GM12892 (cell line): Measurements from ENCODE around the gene ARFGEF3.

Source experiments
- DNase-seq: peaks from one replicate; pipeline ENCODE4 v3.0.0; 2011; ENCODE audit not compliant: insufficient read length
- FAIRE-seq: peaks from 2 replicates; lab custom pipeline; 2011; peaks lifted over from hg19 to GRCh38; lab: Jason Lieb, UNC
- POLR2A ChIP-seq: IDR thresholded peaks from 2 replicates; pipeline ENCODE4 v1.6.1; 2011; ENCODE audit warnings: low read depth, low read length, control low read depth
- POLR2AphosphoS5 ChIP-seq: IDR thresholded peaks from 2 replicates; pipeline ENCODE4 v1.6.1; 2011; ENCODE audit warnings: low read depth, low read length, control low read depth
- TAF1 ChIP-seq: IDR thresholded peaks from 2 replicates; pipeline ENCODE4 v1.6.1; 2011; ENCODE audit warnings: low read depth, mild to moderate bottlenecking, control low read depth, low read length, borderline replicate concordance

ARFGEF3 gene

DNA sequence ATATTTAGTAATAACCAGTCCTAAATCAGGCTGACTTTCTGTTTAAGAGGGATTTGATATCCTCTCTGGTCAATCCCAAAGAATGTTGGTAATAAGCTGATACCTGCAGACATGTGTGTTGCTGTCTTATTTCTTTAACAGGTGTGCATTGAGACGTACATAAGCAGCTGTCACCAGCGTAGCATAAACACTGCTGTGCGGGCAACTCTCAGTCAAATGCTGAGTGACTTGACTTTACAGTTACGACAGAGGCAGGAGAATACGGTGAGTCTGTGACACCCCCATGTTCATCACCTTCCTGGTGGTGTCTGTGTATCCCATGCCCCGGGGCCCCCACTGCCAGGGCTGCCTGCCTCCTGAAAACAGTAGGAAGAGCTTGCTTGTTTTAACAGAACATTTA, 76.6 kb downstream of the ARFGEF3 start:
- no peak for DNase-seq
- TF ChIP-seq TAF1 (no peak), POLR2A (no peak), POLR2AphosphoS5 (no peak)
- no peak for FAIRE-seq

DNA sequence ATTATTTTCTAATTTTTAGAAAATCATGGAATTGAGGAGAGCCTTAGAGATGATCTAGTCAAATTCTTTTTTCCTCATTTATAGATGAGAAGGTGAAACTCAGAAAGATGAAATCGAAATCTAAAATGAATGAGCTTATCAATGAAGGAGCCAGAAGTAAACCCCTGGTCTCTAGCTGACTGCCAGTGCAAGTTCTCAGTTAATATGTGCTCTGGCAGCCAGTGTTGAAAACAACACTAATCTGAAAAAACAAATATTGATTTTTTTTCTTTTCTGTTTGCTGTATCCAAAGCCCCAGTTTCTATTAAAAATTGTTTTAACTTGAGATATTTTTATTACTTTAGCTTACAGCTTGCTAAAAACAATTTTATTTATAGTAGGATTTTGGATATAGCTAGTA, 78.0 kb downstream of the ARFGEF3 start:
- DNase-seq (no peak), FAIRE-seq (no peak)
- TF ChIP-seq POLR2AphosphoS5, result no peak
- TF ChIP-seq POLR2A, result no peak
- TF ChIP-seq TAF1, result no peak

DNA sequence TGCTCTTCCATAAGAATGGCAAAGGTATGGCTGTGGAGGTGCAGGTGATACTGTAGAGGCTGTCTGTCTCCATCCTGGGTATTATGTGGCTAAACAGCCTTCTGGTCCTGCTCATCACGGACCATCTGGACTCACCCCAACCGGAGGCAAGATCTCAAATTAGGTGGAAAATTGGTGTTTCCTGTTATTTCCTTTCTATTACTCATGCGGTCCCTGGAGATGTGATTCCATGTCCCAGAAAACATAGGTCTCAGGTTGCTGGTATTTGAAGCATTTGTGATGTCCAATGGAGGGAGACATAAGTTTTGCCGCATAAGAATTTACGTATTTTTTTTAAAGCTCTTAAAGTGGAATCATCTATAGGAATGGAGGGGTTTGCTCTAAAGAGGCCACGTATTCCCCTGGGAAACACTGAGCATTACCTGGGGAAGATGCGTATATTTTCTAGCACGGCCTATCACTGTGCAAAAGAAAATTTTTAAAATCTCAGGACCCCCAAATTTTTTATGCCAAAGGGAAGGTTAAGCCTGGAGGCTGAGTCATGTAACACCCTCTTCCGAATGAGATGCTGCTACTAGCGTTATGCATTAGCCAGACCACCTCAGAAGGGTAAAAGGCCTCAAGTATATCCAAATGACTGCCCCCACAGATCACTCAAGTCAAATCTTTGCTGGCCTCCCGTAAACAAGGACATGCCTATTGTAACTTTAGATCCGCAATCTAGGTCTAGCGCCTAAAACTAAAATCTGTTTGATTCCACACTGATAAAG, 78.9 kb downstream of the ARFGEF3 start:
- TF ChIP-seq TAF1 (no peak), POLR2AphosphoS5 (no peak), POLR2A (no peak)
- DNase-seq, result no peak
- no peak for FAIRE-seq

DNA sequence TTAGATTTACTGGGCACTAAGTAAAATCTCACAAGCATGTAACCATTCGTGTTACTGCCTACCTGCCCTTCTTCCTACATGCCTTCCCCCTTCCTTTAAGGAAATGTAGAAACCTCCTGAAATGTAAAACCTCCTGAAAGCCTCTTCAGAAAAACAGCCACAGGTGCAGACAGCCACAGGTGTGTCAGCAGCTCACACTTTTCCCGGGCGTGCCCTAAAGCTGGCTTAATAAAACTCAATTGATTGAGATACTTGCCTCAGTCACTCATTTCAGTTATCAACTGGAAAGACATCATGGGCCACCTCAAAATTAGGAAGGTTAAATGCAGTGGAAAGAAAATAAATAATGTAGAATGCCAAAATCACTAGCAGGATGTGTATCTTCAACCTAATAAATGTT, 79.6 kb downstream of the ARFGEF3 start:
- DNase-seq, result no peak
- no peak for FAIRE-seq
- TF ChIP-seq POLR2A, result no peak
- no peak for TF ChIP-seq TAF1
- TF ChIP-seq POLR2AphosphoS5, result no peak

DNA sequence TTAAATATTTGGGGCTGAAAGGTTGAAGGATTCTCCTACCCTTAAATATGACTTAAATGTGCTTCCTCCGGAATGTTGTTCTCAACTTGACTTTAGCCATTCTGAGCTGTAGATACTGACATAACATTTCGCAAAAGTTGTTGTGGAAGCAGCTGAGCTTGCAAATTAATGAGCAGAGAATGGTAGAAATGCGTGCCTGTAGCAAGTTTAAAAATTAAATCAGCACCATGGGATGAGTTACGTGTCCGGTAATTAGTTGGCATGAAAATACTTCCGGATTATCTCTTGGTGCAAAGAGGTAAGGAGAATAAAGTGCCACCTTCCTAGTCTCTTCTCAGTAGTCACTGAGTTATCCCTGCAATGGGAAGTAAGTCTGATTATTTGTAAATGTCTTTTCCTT, 80.2 kb downstream of the ARFGEF3 start:
- no peak for FAIRE-seq
- no peak for TF ChIP-seq POLR2AphosphoS5
- TF ChIP-seq POLR2A, result no peak
- TF ChIP-seq TAF1, result no peak
- DNase-seq, result no peak

DNA sequence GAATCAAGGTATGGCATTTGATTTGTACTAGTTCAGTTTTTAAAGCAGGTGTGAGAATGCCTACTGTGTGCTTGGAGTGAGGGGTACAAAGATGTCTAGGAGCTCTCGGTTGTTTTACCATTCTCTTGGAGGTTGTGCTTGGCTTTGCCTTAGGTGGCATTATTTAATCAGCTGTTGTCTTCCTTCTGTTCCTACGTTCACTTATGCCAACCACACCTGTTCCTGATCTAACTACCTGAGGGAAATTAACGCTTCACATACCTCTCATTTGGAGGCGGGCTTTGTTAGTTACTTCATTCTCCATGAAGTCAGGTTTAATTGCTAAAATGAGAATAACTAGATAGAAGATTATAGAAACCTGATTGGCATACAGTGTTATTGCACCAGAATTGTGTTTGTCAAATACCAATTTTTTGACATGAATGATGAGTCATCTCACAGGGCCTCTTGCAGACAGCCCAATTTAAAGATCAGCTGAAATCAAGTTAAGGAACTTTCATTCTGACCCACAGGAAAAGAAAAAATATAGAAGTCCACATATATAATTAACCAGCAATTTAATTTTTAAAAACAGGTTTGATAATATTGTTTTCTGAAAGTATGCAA, 81.4 kb downstream of the ARFGEF3 start:
- TF ChIP-seq POLR2AphosphoS5 (no peak), TAF1 (no peak), POLR2A (no peak)
- FAIRE-seq (no peak), DNase-seq (no peak)

DNA sequence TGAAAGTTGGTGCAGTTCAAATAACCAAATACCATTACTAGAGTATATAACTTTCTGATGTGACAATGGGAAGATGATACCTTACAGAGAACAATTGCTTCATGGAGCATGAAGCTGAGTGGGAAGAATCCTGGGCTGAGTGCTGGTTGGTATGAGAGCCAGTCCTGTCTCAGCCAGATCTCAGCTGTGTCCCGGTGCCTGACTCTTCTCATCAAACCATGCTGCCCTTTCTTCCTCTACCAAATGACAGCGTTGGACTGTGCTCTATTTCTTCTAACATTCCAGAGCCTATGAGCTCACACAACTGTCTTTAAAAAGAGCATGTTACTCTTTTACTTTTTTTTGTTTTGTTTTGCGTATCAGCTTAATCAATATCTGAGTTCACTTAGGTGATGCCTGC, 84.0 kb downstream of the ARFGEF3 start:
- no peak for TF ChIP-seq POLR2A

DNA sequence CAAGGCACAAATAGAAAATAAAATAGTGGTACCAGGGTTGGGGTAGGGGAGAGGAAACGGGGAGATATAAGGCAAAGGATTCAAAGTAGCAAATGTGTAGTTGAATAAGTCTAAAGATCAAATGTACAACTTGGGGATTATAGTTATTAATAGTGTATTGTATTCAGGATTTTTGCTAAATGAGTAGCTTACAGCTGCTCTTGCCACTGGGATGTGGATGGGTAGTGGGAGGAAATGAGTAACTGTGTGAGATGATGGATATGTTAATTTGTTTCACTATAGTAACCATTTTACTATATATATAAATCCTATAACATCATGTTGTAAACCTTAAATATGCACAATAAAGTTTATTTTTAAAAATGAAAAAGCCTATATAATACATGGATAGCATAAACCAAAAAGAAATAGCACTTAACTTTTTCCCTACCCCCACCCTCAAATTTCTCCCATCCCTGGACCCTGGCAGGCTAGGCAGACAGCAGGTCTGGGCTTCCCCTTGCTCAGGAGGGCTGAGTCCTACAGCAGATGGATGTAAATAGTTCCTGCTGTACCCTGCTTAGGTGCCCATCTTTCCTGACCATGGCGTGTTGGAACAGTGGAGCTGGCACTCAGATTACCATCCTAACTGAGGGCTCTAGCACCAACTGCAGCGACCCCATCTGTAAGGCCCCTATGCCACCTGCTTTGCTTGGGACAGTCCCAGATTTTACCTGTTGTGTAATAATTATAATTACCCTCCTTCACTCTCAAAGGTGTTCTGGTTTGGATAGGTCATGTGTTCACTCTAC, 85.1 kb downstream of the ARFGEF3 start:
- TF ChIP-seq POLR2AphosphoS5 (no peak), TAF1 (no peak), POLR2A (no peak)
- DNase-seq (no peak), FAIRE-seq (no peak)

More for the DNA sequence above, 84.0 kb downstream of the ARFGEF3 start:
- DNase-seq (no peak), FAIRE-seq (no peak)

DNA sequence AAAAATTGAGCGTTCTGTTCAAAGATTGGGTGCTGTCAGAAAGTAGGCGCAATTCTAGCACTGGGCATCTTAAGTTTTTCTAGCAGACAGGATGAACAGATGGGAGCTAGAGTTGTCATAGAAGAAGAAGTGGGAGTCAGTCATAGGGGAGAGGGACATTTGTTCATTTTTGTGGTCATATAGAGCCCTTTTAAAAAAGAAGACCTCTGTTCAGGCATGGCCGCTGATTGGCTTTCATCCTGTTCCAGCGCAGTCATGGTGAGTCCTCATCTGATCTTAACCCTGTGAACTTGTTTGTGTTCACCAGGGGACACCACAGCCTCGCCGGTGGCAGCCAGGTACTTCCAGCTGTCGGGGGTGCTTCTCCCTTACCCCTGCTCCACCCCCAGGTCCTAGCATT, 86.3 kb downstream of the ARFGEF3 start:
- no peak for TF ChIP-seq POLR2AphosphoS5
- TF ChIP-seq POLR2A, result no peak
- no peak for TF ChIP-seq TAF1

DNA sequence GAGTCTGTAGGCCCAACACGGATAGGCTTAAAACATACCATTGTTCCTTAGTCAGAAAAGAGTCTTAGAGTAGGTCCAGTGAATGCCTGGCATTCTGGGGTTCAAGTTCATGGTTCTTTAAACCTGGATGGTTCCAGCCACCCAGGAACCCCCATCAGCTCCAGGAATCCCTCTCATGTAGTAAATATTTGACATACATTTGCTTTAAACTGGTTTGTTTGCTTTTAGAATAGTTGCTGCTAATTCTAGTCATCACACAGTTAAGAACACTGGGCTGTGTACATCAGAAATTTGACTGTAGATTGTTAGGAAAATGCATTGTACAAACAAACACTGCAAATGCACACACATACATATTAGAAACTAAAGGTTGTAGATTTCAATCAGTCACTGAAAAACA, 87.1 kb downstream of the ARFGEF3 start:
- DNase-seq (no peak), FAIRE-seq (no peak)
- TF ChIP-seq TAF1, result no peak
- no peak for TF ChIP-seq POLR2A
- TF ChIP-seq POLR2AphosphoS5, result no peak

More for the DNA sequence above, 86.3 kb downstream of the ARFGEF3 start:
- DNase-seq (no peak), FAIRE-seq (no peak)

DNA sequence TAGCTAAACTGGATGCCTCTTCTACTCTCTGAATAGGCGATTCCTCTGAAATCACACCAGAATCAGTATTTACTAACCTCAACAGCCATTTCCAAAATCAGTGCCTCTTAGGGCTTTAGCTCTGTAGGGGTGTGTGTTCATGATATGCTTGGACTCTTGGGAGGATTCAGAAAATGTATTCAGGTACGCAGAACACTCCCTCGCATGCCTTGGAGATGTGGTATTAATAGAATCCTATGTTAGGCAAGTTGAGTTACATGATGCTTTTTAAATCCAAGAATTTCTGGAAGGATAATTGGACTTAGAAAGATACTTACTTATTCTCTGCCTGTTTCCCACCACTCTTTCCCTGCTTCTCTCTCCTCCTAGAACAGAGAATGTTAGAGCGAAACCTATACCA, 88.3 kb downstream of the ARFGEF3 start:
- DNase-seq, result no peak
- no peak for FAIRE-seq
- no peak for TF ChIP-seq POLR2AphosphoS5
- TF ChIP-seq TAF1, result no peak
- no peak for TF ChIP-seq POLR2A

DNA sequence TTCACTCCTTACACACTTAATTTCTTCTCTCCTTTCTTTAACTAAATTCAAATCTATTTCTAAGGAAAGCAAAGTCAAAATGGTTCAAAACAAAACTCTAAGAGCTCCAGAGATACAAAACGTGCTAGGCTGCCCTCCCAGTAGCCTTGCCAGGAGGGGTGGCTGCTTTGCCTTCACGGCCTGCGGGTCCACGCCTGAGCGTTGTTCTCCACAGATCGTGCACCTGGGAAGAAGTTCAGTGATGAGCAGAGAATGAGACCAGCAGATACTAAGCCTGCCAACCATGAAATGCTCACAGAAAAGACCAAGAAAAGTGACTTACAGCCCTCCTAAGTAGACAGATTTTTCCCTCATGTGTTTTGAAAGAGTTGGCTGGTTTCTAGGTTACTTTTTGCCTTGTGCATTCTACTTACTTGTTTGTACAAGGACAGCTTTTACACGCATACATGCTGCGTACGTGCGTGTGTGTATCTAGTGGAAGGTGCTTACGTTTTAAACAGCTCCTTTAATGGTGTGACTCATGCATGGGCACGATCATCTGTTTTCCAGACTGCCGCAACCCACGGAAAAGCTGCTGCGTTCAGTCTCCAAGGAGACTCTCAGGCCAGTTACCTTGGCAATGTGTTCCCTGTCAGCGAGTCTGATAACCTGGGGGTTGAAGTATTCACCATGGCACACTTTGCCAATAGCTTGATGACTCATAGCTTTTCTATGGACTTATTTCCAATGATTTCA, 88.9 kb downstream of the ARFGEF3 start:
- DNase-seq, result no peak
- TF ChIP-seq POLR2AphosphoS5 (no peak), TAF1 (no peak), POLR2A (no peak)
- no peak for FAIRE-seq
